Suppressor macrophage treated with lipopolysaccharide for 1 hour (primary cell): ENCODE measurements around the gene RAPGEF1.
"Not testable (repeated sequence)": the region's sequence is repeated elsewhere in the genome, so short reads cannot be mapped to it uniquely, and the experiment has no call there.

Experiments
- DNase-seq, 3 donors: peaks; one replicate each; pipeline ENCODE4 v3.0.0-alpha.2; 2020 to 2022

The RAPGEF1 gene

DNA sequence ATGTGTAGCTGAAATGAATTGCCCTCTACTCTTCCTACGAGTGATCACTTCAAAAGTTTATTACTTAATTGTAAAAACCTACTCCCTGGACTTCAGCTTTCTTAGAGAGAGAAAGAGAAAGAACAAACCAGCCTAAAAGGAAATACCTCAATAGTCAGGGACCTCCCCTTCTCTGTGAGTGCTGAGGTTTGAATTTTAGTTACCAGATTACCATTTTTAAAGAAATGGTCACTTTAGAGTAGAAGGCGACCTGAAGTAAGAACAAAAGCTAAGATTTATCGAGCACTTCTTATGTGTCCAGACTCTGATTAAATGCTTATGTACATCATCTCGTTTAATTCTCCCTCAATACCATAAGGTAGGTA, 11.3 kb downstream of the RAPGEF1 start:
- DNase-seq: peak in 2 of 3 donors; percentile 56 to 68

GRCh38 chr9:131727795-131728545, 11.9 kb downstream of the RAPGEF1 start:
- DNase-seq: peak in 1 of 3 donors; percentile 41

DNA sequence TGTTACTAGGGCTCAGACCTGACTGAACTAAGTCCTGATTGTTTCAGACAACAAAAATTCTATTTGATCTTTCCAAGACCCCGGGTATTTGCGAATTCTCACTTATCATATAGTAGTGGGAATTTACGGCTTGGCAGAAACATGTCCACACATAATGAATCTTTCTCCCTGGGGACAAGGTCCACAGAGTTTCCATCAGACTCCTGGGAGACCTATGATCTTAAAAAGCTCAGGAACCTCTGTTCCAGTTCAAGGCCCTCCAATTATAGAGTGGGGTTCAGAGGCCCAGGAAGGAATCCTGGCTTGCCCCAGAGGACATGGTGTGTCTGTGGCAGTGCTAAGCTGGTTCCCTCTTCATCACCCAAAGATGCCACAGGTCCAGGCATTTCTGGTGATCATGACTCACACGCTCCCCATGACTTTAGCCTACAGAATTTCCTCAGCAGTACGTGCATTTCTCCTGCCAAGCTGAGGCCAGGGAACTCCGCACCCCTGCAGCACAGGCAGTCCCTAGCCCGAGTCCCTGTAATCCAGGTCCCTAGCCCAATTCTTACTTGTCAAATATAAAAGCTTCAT, 12.6 kb downstream of the RAPGEF1 start:
- peak; percentile 89 to 93 (median 92) for DNase-seq

DNA sequence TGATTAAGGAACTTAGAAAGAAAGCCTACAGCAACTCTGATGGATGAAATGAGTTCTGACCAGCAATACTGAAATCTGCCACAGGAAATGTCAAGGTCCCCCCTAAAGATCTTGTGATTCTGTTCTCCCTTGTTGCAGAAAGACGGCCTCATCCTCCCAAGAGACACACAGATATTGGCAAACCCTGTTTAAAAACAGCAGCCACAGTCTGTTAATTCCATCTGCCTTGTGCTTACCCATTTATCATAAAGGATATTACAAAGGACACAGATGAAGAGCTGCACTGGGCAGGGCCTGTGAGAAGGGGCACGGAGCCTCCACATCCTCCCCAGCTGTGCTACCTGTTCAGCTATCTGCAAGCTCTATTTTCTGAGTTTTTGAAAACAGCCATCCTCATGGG, 15.2 kb downstream of the RAPGEF1 start:
- DNase-seq: no peak

- no peak for DNase-seq
Observed at GRCh38 chr9:131723632-131724031, 16.2 kb downstream of the RAPGEF1 start.

- no peak for DNase-seq
Observed at GRCh38 chr9:131722255-131722654, 17.6 kb downstream of the RAPGEF1 start.

- DNase-seq: no peak
Observed at GRCh38 chr9:131721076-131721475, 18.8 kb downstream of the RAPGEF1 start.

DNA sequence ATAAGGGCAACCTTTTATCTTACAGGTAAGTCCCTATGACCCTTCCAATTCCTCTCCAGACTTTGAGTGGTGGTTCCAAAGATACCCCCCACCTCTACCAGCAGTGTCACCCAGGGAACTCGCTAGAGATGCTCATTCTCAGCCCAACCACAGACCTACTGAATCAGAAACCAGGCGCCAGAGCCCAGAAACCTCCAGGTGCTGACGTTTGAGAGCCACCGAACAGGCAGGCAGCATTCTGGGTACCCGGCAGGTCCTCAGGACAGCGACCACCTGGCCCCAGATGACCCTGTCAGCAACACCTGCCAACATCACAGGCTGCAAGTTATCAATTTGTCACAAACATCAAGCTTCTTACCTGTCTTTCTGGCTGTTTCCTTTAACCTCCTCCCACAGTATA, 19.5 kb downstream of the RAPGEF1 start:
- DNase-seq: no peak

- DNase-seq: peak; percentile 60 to 86 (median 74)
Observed at GRCh38 chr9:131719262-131719908, 20.5 kb downstream of the RAPGEF1 start.

- DNase-seq: no peak
Observed at GRCh38 chr9:131717719-131718460, 22.0 kb downstream of the RAPGEF1 start.

DNA sequence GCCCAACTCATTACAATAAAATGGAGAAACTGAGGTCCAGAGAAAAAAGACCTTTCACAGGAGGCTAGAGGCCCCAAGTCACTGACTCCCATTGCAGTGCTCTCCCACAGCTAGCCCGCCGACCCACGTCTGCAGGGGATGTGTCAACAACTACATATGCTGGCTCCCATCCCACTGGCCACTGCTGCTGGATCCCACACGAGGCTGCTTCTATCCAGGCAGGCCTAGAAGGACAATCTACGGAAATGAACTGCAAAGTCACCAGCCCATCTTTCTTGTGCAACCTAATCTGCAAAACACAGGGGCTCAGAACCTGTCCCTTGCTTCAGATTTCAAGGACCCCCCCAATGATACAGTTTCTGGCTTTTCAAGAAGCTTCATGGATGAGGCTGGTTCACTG, 24.0 kb downstream of the RAPGEF1 start:
- DNase-seq: no peak

DNA sequence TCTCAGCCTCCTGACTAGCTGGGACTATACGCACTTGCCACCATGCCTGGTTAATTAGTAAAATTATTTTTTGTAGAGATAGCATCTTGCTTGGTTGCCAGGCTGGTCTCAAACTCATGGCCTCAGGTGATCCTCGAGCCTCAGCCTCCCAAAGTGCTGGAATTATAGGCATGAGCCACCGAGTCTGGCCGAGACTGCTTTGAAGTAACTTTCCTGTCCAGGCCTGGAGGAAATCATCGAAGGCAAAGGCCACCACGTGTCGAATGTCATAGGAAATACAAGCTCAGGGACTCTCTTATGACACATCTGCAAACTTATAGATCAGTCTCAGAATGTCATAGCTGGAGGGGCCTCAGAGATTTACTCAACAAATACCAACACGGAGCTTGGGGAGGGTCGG, 25.1 kb downstream of the RAPGEF1 start:
- DNase-seq: no peak

- peak; percentile 76 to 85 (median 84) for DNase-seq
Observed at GRCh38 chr9:131714161-131714646, 25.7 kb downstream of the RAPGEF1 start.

GRCh38 chr9:131713016-131713415, 26.9 kb downstream of the RAPGEF1 start:
- no peak for DNase-seq

GRCh38 chr9:131712151-131712716, 27.6 kb downstream of the RAPGEF1 start:
- no peak for DNase-seq

- DNase-seq: peak; percentile 55 to 67 (median 64)
Observed at GRCh38 chr9:131709771-131710431, 30.0 kb downstream of the RAPGEF1 start.

GRCh38 chr9:131709010-131709770, 30.7 kb downstream of the RAPGEF1 start:
- not testable (repeated sequence) for DNase-seq

DNA sequence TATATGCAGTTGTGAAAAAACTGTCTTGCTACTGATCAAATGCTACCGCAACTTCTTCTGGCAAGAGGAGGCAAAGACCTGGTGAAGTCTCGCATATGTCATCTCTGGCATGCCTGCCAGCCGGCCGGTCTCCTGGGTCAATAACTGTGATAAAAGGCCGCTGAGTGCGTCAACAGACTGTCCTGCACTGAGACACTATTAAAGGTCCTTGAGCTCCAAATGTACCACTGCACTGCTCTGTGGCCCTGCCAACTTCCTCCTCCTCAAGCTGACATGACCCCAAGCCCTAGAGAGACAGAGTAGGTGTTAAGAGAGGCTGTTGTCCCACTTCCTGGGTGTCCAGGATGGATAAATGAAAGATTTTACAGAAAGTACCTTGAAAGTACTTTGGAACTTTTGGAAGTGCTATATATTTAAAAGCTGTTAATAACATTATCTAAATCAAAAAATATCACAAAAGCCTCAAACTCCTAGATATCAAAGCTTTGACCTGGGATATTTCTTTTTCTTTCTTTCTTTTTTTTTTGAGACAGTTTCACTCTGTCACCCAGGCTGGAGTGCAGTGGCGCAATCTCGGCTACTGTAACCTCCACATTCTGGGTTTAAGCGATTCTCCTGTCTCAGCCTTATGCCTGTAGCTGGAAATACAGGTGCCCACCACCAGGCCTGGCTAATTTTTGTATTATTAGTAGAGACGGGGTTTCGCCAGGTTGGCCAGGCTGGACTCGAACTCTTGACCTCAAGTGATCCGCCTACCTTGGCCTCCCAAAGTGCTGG, 31.5 kb downstream of the RAPGEF1 start:
- DNase-seq: peak; percentile 65 to 74 (median 69)

DNA sequence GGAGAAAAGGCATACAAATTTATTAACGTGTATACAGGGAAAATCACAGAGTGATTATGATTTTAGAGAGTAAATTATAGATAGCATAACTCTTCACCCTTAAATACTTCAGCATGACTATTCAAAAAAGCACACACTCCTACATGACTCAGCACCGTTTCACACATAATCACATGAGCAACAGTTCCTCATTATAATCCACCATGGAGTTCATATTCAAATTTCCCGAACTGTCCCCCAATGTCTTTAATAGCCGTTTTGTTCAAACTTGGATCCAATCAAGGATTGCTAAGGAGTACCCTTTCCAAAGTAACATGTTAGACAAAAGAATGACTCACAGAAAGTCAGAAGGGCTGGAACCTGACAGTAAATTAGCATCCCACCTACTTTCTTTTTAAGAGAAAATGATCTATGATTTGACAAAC, 32.1 kb downstream of the RAPGEF1 start:
- peak; percentile 84 to 98 (median 95) for DNase-seq

- peak in 1 of 3 donors; percentile 35 for DNase-seq
Observed at GRCh38 chr9:131707050-131707449, 32.8 kb downstream of the RAPGEF1 start.

GRCh38 chr9:131706608-131706970, 33.3 kb downstream of the RAPGEF1 start:
- DNase-seq: no peak
